Cardiac fibroblast (primary cell): ENCODE data around the gene FUOM.
A peak's percentile ranks its signal among the peaks of the same experiment; 100 is the strongest.

Experiments used
- DNase-seq, 2 donors: peaks; one replicate each; pipeline versions ENCODE4 v3.0.0 to v3.0.0-alpha.2; 2010; ENCODE audit warnings: low read depth in 2 of 2
- H3K4me3 ChIP-seq, 2 donors: replicated peaks in 1 of 2; 1 replicate in 1 of 2; 2 replicates in 1 of 2; pipeline ENCODE4 v1.5.1; 2011; ENCODE audit warnings: low read depth in 2 of 2, low read length in 2 of 2, mild to moderate bottlenecking in 2 of 2, moderate library complexity in 1 of 2
- TF ChIP-seq, protein P1 (sequence below): IDR thresholded peaks from one replicate; pipeline ENCODE4 v1.5.1; 2011; ENCODE audit warnings: low read depth, mild to moderate bottlenecking, low read length, inconsistent platforms

FUOM gene

GRCh38 chr10:133315847-133316246 is 42.0 kb downstream of the FUOM start:
- TF ChIP-seq, protein P1, sequence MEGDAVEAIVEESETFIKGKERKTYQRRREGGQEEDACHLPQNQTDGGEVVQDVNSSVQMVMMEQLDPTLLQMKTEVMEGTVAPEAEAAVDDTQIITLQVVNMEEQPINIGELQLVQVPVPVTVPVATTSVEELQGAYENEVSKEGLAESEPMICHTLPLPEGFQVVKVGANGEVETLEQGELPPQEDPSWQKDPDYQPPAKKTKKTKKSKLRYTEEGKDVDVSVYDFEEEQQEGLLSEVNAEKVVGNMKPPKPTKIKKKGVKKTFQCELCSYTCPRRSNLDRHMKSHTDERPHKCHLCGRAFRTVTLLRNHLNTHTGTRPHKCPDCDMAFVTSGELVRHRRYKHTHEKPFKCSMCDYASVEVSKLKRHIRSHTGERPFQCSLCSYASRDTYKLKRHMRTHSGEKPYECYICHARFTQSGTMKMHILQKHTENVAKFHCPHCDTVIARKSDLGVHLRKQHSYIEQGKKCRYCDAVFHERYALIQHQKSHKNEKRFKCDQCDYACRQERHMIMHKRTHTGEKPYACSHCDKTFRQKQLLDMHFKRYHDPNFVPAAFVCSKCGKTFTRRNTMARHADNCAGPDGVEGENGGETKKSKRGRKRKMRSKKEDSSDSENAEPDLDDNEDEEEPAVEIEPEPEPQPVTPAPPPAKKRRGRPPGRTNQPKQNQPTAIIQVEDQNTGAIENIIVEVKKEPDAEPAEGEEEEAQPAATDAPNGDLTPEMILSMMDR, result no peak
- no peak overlapping the region for H3K4me3 ChIP-seq
- DNase-seq, result peak in 1 of 2 donors; percentile 39

- no peak for DNase-seq
- H3K4me3 ChIP-seq, result no peak overlapping the region
- TF ChIP-seq, protein P1, result no peak
These were observed 42.9 kb downstream of the FUOM start for GRCh38 chr10:133314911-133315310.

GRCh38 chr10:133313192-133313591 is 44.6 kb downstream of the FUOM start:
- TF ChIP-seq, protein P1, result no peak
- H3K4me3 ChIP-seq, result no peak overlapping the region
- no peak for DNase-seq

DNA sequence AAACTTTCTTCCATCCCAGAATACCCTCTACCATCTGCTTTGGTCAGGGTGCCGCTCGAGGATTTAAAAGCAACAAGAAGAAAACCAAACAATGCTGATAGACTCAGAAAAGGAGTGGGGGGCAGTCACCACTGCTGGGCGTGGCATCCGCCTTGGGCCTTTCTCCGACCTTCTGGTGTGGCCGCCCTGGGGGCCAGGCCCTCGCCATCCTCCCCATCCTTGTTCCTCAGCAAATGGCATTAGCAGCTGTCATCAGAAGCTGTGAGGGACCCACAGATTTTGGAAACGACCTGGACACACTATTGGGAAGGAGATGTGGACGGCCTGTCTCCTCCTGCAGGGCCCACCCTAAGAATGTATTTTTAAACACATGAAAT is 45.1 kb downstream of the FUOM start:
- TF ChIP-seq, protein P1, result no peak
- DNase-seq, result no peak
- no peak overlapping the region for H3K4me3 ChIP-seq

DNA sequence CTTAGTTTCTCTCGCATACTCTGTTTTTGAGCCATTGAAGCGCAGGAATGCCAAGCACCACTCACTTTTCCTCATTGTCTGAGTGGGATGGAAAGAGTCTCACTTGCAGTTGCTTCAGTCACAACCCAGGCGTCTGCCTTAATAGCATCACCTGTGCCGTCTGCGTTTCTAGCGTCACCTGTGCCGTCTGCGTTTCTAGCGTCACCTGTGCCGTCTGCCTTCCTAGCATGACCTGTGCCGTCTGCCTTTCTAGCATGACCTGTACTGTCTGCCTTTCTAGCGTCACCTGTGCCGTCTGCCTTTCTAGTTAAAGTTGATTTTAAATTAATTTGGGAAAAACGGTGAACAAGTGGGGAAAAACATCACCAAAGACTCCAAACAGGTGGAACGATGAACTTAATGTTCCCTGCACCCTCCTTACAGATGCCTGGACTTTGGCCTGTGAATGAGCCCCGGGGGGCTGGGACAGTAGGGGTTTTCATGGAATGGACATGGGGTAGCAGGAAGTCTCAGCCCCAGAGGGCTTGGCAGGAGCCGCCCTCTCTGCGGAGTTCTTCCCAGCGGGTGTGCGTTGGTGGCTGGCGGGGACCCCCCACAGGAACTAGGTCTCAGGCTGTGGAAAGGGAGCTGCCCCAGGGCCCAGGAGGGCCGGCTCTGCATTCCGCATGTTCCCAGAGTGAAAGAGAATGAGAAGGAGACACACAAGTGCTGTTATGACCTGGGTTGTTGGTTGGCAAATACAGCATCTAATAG is 45.6 kb downstream of the FUOM start:
- TF ChIP-seq, protein P1, result no peak
- DNase-seq, result no peak
- H3K4me3 ChIP-seq, result no peak overlapping the region

DNA sequence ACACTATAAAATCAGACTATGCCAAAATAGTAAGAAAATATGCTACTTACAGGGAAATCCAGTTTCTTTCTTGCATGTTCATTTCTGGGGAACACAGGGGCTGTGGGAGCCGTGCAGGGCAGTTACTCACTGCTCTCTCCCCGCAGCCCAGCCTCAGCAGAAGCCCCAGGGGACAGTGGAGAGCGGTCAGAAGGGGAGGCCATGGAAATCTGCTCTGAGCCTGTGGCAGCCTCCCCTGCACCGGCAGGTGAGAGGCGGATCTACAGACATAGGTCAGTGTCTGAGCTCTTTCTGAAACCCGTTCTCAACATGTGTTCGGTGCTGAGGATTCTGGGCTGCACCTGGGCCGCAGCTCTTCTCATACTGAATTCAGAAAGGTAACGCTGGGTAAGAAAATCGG is 46.2 kb downstream of the FUOM start:
- DNase-seq, result no peak

More for the DNA sequence above, 46.2 kb downstream of the FUOM start:
- TF ChIP-seq, protein P1, result no peak
- H3K4me3 ChIP-seq, result no peak overlapping the region
